GM12878 (cell line): Measurements from ENCODE around the gene SMIM7. TPM values are rescaled to one million over a fixed set of nuclear protein-coding genes. Genes with fewer than 3 reads are reported as not detected.

ENCODE experiments used
- ATAC-seq: fragments of 200-7000 bp; cut with Tn5 transposase; 3 replicates; pipeline ENCODE4 v1.9.1; 2020; ENCODE audit warnings: mild to moderate bottlenecking, moderate library complexity
- BruUV-seq: library from RNA; stranded (reverse); fragments of 400-500 nt; replicated peaks from 2 replicates; lab custom pipeline; 2021; lab: Mats Ljungman, UMichigan
- CTCF ChIA-PET: fragments of 300-600 bp; sonication (Branson Sonifier 250); formaldehyde crosslinking; extraction: SDS; loops from one replicate; lab custom pipeline; 2021; ENCODE audit warnings: inconsistent platforms; lab: Yijun Ruan, JAX
- POLR2A ChIA-PET: fragments of 350-600 bp; formaldehyde crosslinking; extraction: SDS; loops from one replicate; lab custom pipeline; 2021; ENCODE audit warnings: inconsistent platforms; lab: Charles Lee
- RAD21 ChIA-PET: fragments of 300-600 bp; sonication (Branson Sonifier 250); formaldehyde crosslinking; loops from one replicate; lab custom pipeline; 2023; ENCODE audit warnings: antibody characterized with exemption; ENCODE audit not compliant: unreplicated experiment; lab: Charles Lee
- SMC1A ChIA-PET: fragments of 300-600 bp; sonication (Branson Sonifier 250); formaldehyde crosslinking; loops from one replicate; lab custom pipeline; 2023; ENCODE audit not compliant: unreplicated experiment, uncharacterized antibody; lab: Charles Lee
- DNase-seq: peaks from one replicate; pipeline ENCODE4 v3.0.0-alpha.2; 2011; ENCODE audit warnings: low read depth, low spot score
- FAIRE-seq: peaks from 3 replicates; lab custom pipeline; 2011; peaks lifted over from hg19 to GRCh38; lab: Jason Lieb, UNC
- H2AFZ ChIP-seq: 2 replicates; pipeline ENCODE4 v1.6.0; 2011; ENCODE audit warnings: low read depth, low read length, control low read depth; ENCODE audit not compliant: control insufficient read depth
- H3K27ac ChIP-seq: 2 replicates; pipeline ENCODE4 v1.5.1; 2011; ENCODE audit warnings: control low read depth; ENCODE audit not compliant: control insufficient read depth, insufficient read depth
- H3K27me3 ChIP-seq, 2 experiments: replicated peaks in 1 of 2; 2 replicates each; pipeline versions ENCODE4 v1.6.0 to v1.6.1; 2011; ENCODE audit warnings: low read length in 1 of 2; ENCODE audit not compliant: control insufficient read depth in 2 of 2, insufficient read depth in 2 of 2
- H3K36me3 ChIP-seq, 2 experiments: 2 replicates each; pipeline ENCODE4 v1.5.1; 2011; ENCODE audit warnings: low read length in 1 of 2; ENCODE audit not compliant: control insufficient read depth in 2 of 2, insufficient read depth in 2 of 2
- H3K4me1 ChIP-seq: 2 replicates; pipeline ENCODE4 v1.6.1; 2011; ENCODE audit warnings: mild to moderate bottlenecking, low read length, moderate library complexity, mixed read lengths; ENCODE audit not compliant: control insufficient read depth, insufficient read depth
- H3K4me2 ChIP-seq: 2 replicates; pipeline ENCODE4 v1.6.0; 2011; ENCODE audit warnings: control low read depth; ENCODE audit not compliant: control insufficient read depth, insufficient read depth
- H3K4me3 ChIP-seq: fragments of 200-600 bp; sonication (generic); 2 replicates; pipeline ENCODE4 v1.5.1; 2016
- H3K79me2 ChIP-seq: 2 replicates; pipeline ENCODE4 v1.6.0; 2011; ENCODE audit warnings: low read length; ENCODE audit not compliant: control insufficient read depth, insufficient read depth
- H3K9ac ChIP-seq: 2 replicates; pipeline ENCODE4 v1.8.0; 2011; ENCODE audit warnings: low read length, control low read depth, mixed read lengths; ENCODE audit not compliant: control insufficient read depth, insufficient read depth
- H3K9me3 ChIP-seq: replicated peaks from 3 replicates; pipeline ENCODE4 v1.5.1; 2011; ENCODE audit warnings: mild to moderate bottlenecking, low read length; ENCODE audit not compliant: control insufficient read depth, insufficient read depth
- H4K20me1 ChIP-seq: 2 replicates; pipeline ENCODE4 v1.6.0; 2011; ENCODE audit not compliant: control insufficient read depth, insufficient read depth
- CBFB ChIP-seq: IDR thresholded peaks from 2 replicates; pipeline ENCODE4 v1.6.1; 2016; ENCODE audit warnings: antibody characterized with exemption, low read depth
- CEBPZ ChIP-seq: fragments of 150-350 bp; IDR thresholded peaks from 2 replicates; pipeline ENCODE4 v1.6.1; 2016; ENCODE audit warnings: low read depth, low read length
- CREB1 ChIP-seq: IDR thresholded peaks from 2 replicates; pipeline ENCODE4 v1.6.1; 2012; ENCODE audit warnings: low read depth, mild to moderate bottlenecking, inconsistent platforms
- CTCF ChIP-seq, 3 experiments: IDR thresholded peaks in 2 of 3; conservative IDR thresholded peaks in 1 of 3; 2 replicates each; pipeline ENCODE4 v1.5.1; 2011; ENCODE audit warnings: low read depth in 3 of 3, low read length in 3 of 3, mild to moderate bottlenecking in 3 of 3, control low read depth in 2 of 3, moderate library complexity in 2 of 3, inconsistent platforms in 1 of 3, mixed read lengths in 1 of 3; ENCODE audit not compliant: control insufficient read depth in 2 of 3, insufficient read depth in 1 of 3; ENCODE audit errors: extremely low read depth in 1 of 3
- CUX1 ChIP-seq: IDR thresholded peaks from 2 replicates; pipeline ENCODE4 v1.6.1; 2012; ENCODE audit warnings: improper control_type of control experiment, low read depth, low read length; ENCODE audit not compliant: insufficient replicate concordance
- EED ChIP-seq: sonication (generic); IDR thresholded peaks from 2 replicates; pipeline ENCODE4 v1.6.1; 2016; ENCODE audit warnings: antibody characterized with exemption, low read depth
- EP300 ChIP-seq, 2 experiments: fragments of 150-350 bp in 1 of 2; IDR thresholded peaks; 2 replicates each; pipeline ENCODE4 v1.6.1; 2011 to 2012; ENCODE audit warnings: low read depth in 2 of 2, low read length in 2 of 2, borderline replicate concordance in 1 of 2, improper control_type of control experiment in 1 of 2, inconsistent platforms in 1 of 2; ENCODE audit not compliant: control insufficient read depth in 1 of 2
- IKZF2 ChIP-seq, 2 experiments: fragments of 450-650 bp; IDR thresholded peaks; 2 replicates each; pipeline ENCODE4 v1.6.1; 2017; ENCODE audit warnings: mild to moderate bottlenecking in 2 of 2, moderate library complexity in 2 of 2
- NKRF ChIP-seq: fragments of 450-650 bp; conservative IDR thresholded peaks from 2 replicates; pipeline ENCODE4 v1.6.1; 2017; ENCODE audit warnings: mild to moderate bottlenecking, moderate library complexity
- SP1 ChIP-seq: IDR thresholded peaks from one replicate; pipeline ENCODE4 v1.6.1; 2011; ENCODE audit warnings: low read depth, low read length
- TARDBP ChIP-seq: IDR thresholded peaks from 2 replicates; pipeline ENCODE4 v1.6.1; 2016; ENCODE audit warnings: borderline replicate concordance
- in situ Hi-C: fragments of 300-500 bp; cut with MboI; formaldehyde crosslinking; loops from 9 replicates; pipeline ENCODE4 v1.14.3; 2018; ENCODE audit warnings: mixed read lengths
- intact Hi-C: fragments of 100-400 bp; cut with micrococcal nuclease; formaldehyde crosslinking; loops from one replicate; pipeline ENCODE4 v1.14.2; 2022; ENCODE audit not compliant: unreplicated experiment
- polyA plus RNA-seq, 11 experiments: library from polyadenylated mRNA; depleted of rRNA in 4 of 11; unstranded in 6 of 11; stranded (reverse) in 5 of 11; fragments of >200 nt; fragmentation: Nextera tagmentation in 4 of 11; fragmentation: Illumina TruSeq in 1 of 11; extraction: Ambion mirVana in 4 of 11; extraction: Trizol in 1 of 11; gene quantifications; 1 replicate in 1 of 11; 2 replicates in 10 of 11; pipeline versions ENCODE4 v1.2.1 to v1.2.3, GENCODE V29; 2011 to 2016; ENCODE audit warnings: inconsistent platforms in 2 of 11, missing spikeins in 2 of 11, low read depth in 1 of 11
- total RNA-seq, 4 experiments: library from RNA; depleted of rRNA in 3 of 4; stranded (reverse); fragments of >200 nt in 3 of 4; fragmentation: Illumina TruSeq in 1 of 4; extraction: Trizol in 1 of 4; gene quantifications; 2 replicates each; pipeline versions ENCODE4 v1.2.1 to v1.2.3, GENCODE V29; 2013 to 2021

The SMIM7 gene
- total and polyA plus RNA-seq, 10 of the 15 experiments (the other 5 are each of a cell fraction or from before 2014, with no cell fraction given) = 45.7 to 170 (median 70.8) TPM

- ATAC-seq (no peak), FAIRE-seq (no peak), DNase-seq (no peak)
- H3K9me3 ChIP-seq = no peaks in the 10 kb centered on the region
- ChIA-PET RAD21 (no interaction called here), SMC1A (interaction anchor here (0.6 kb wide), 1 partner anchor 18 kb away, joined by 3 read pairs; no protein-coding TSS in a partner anchor), CTCF (no interaction called here), POLR2A (interaction anchor here (0.5 to 0.7 kb wide), 2 partner anchors 17 to 52 kb away, joined by 3 read pairs; partner anchors contain the start of gene SMIM7)
- no peaks in the 10 kb centered on the region for H3K27me3 ChIP-seq
- no peak overlapping the region for H3K4me3 ChIP-seq
- no peak overlapping the region for H3K27ac ChIP-seq
- H3K79me2 ChIP-seq = no peaks in the 10 kb centered on the region
- H3K4me2 ChIP-seq = no peak overlapping the region
- H4K20me1 ChIP-seq = no peaks in the 10 kb centered on the region
- in situ Hi-C loops (no loop called here), intact Hi-C loops (no loop called here)
- H3K4me1 ChIP-seq = no peaks in the 10 kb centered on the region
- H3K9ac ChIP-seq = no peak overlapping the region
- peaks cover 10 to 14% of the 10 kb centered on the region in 2 experiments for H3K36me3 ChIP-seq
- H2AFZ ChIP-seq = no peak overlapping the region
- BruUV-seq = no TSS peak
- TF ChIP-seq CTCF (IDR thresholded peaks at IDR 0.05 in 2 of 3, conservative IDR thresholded peaks at IDR 0.05 in 1 of 3; ENCODE audit: control insufficient read depth in 2 of 3, extremely low read depth in 1 of 3, insufficient read depth in 1 of 3, low read depth in 3 of 3, low read length in 3 of 3) = no peak
- no peak for TF ChIP-seq SP1
- TF ChIP-seq EED = no peak
- TF ChIP-seq CREB1 = no peak
- TF ChIP-seq IKZF2 (IDR thresholded peaks at IDR 0.05) = no peak
- TF ChIP-seq TARDBP = no peak
- no peak for TF ChIP-seq NKRF
- no peak for TF ChIP-seq CEBPZ
- TF ChIP-seq CUX1 = no peak
- TF ChIP-seq CBFB = no peak
- no peak for TF ChIP-seq EP300 (IDR thresholded peaks at IDR 0.05; ENCODE audit: borderline replicate concordance in 1 of 2, control insufficient read depth in 1 of 2, low read depth in 2 of 2, low read length in 2 of 2)
Observed at GRCh38 chr19:16677055-16677454, 17.1 kb upstream of the SMIM7 start.
